GM21529 (cell line): Measurements from ENCODE around the gene SORL1.

Experiments
- ATAC-seq: cut with Tn5 transposase; IDR thresholded peaks from one replicate; pipeline ENCODE4 v1.9.1; 2021; ENCODE audit not compliant: unreplicated experiment

SORL1 gene

DNA sequence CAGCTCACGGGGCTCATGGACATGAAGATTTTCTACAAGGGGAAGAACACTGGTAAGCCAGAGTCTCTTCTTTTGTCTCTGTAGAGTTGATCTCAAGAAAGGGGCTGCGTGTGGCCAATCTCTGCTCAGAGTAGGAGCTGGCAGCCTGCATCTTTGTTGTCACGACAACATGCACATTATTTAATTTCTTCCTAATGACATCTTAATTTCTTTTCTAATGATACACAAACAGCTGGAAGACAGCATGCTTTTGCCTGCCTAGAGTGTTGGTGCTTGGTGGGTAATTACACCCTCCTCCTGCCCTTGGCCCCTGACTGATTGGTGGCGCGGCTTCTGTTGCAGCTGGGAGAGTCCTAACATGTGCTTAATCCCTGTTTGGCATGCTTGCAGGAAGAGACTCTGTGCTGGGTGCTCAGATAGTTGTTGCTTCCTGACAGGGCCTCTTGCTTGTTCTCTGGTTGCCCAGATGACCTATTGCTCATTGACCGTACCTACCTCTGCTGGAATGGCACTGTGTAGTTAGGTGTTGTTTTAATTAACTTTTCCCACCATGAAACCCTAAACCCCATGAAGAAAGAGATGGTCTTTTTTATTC is 107.6 kb downstream of the SORL1 start:
- no peak for ATAC-seq

DNA sequence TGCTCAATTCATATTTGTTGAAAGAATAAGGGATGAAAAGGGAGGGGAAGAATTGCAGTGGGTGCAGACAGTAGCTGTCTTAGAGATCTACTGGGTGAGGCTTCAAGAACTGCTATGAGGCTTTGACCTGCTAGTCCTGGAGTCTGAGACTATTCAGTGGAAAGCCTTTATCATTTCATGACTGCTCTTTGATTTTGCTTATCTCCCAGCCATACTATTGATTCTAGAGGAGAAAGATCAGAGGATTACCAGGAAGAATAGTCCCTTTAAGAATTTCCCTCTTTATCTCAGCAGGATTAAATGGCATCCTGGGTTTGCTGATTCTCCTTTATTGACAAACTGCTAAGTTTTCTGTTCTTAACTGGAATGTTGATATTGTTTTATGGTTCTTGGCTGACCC is 108.1 kb downstream of the SORL1 start:
- no peak for ATAC-seq

DNA sequence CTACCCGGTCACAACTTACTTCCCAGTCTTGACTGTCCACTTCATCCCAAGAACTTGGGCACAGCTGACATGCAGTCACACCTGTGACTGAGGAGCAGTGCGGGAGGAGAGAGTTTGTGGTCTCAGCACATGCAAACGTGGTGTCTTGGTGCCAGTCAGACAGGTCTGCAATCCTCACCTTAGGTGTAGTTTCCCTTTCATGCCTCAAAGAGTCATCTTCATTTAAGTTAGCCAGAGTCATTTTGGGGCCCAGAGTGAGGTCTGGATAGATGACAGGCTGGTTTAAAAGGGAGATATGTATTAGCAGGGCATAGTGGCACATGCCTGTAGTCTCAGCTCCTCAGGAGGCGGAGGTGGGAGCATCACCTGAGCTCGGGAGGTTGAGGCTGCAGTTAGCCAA is 109.1 kb downstream of the SORL1 start:
- ATAC-seq: no peak

DNA sequence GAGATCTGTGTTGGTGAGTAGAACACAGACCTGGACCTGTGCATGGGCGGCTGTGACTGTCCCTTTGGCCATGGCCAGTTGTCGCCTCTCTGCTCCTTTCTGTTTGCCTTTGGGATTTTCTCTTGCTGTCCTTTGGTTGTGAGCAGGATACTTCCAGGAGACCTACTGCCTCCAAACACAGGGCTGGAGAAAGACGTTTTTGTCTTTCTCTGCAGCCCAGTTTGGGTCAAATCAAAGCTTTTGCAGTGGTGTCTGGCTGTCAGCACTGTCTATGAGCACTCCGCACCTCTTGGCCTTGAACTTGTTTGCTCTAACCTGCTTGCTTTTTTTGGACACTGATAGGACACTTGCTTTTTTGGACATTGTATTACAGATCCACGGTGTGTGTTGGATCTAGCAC is 109.6 kb downstream of the SORL1 start:
- no peak for ATAC-seq

DNA sequence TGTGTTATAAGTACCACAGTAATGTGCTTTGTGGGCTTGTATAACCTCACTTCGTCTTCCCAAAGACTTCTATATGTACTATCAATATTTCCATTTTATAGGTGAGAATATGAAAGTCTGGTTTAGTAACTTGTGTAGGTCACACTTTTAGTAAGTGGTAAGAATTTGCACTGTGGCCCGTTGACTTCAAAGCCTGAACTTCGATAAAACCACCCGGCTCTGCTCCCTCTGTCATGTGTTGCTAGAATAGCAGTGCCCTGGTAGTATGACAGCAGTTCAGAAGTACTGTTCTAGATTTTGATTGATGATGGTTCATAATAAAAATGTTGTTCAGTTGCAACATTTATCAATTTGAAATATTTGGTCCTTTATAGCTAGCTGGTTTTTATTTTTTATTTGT is 110.9 kb downstream of the SORL1 start:
- no peak for ATAC-seq

DNA sequence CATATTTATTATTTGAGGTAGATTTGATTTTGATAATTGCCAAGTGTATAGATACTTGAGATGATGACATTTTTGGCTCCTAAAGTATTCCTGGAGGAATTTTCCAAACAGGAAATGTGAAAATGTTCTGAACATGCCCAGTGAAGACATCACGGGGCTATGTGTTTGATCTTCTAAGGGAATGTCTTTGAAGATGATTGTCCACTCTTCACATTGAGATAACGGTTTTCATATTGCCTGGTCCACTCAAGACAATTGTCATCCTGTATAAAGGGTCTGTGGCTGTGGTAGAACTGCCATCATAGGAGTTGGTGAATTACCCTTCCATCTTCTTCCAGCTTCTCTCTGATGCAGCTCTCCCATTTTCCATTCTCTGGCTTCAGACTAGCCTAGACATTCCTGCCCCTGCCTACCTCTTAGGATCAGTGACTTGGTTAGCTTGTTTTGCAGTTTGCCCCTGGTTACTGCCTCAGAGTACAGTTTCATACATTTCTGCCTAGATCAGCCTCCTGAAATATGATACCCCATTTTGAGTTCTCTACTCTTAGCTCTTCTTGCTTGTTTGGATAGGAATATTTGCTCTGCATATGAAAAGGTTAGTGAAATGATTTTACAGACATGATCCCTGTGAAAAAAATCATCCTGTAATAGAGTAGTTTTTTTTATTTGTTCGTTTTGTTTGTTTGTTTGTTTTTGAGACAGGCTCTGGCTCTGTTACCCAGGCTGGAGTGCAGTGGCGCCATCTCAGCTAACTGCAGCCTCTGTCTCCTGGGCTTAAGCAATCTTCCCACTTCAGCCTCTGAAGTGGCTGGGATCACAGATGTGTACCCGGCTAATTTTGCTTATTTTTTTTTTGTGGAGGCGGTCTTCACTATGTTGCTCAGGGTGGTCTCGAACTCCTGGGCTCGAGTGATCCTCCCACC is 112.0 kb downstream of the SORL1 start:
- ATAC-seq: no peak

DNA sequence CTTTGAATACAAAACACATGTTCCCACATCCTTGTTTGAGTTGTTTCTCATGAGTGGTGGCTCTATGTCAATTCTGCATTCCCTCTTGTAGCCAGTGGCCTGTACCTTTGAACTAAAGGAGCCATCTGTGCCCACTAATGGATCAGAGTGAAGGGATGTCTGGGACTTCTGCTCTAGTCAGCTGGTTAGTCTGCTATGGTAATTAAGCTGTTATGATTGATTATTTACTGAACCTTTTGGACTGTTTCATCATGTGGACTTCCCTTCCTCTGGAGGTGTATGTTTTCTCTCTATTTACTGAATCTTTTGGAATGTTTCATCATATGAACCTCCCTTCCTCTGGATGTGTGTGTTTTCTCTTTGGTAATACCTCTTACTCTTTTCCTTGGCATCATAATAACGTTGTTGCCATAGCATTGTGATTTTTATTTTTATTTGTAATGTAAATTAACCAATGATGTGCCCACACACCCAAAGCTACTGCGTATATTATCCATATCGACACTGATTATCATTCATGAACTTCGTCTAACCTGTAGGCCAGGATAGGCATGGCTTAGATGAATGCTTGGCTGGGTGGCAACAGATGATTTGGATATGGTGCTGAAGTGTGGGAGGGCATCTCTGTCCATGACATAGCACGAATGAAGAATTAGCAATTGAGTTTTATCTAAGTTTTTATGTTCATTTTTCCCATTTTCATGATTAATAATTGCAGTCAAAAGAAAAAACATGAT is 113.0 kb downstream of the SORL1 start:
- ATAC-seq: no peak

DNA sequence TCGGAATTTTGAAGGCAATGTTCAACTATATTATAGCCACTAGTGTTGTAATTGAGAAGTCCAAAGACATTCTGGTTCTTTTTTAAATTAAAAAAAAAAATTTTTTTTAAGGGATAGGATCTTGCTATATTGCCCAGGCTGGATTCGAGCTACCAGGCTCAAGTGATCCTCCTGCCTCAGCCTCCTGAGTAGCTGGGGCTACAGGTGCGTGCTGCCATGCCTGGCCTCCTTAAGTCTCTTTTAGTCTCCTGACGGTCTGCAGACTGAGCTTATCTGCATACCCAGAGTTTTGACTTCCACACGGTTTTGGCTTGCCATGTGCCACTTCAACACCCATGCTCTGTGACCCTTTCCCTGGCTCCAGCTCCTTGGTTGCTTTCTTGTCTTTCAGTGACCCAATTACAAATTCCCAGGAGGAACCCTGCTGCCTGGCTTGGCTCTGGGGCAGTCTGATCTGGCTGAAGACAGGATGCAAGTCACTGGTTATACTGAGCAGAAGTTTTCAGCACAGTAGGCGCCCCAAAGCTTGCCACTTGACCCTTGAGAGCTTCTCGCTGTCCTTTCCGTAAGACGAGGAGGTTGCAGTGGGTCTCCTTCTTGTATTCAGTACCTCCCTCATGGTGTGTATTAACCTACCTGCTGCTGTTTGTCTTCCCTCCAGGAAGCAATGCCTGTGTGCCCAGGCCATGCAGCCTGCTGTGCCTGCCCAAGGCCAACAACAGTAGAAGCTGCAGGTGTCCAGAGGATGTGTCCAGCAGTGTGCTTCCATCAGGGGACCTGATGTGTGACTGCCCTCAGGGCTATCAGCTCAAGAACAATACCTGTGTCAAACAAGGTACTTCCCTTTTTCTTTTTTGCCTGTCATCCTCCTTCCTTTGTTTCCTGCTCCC is 114.4 kb downstream of the SORL1 start:
- ATAC-seq: no peak

DNA sequence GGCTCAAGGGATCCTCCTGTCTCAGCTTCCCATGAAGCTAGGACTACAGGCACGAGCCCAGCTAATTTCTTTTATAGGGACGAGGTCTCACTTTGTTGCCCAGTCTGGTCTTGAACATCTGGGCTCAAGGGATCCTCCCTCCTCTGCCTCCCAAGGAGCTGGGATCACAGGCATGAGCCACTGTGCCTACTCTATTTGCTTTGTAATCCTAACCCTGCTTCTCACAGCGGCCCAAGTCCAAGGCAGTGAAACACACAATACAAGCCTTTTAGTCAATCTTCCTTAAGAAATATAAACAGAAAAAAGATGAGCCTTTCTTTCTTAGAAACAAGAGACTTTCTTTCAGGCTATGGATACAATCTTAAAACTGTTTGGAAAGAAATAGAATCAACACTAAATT is 115.9 kb downstream of the SORL1 start:
- ATAC-seq: no peak

DNA sequence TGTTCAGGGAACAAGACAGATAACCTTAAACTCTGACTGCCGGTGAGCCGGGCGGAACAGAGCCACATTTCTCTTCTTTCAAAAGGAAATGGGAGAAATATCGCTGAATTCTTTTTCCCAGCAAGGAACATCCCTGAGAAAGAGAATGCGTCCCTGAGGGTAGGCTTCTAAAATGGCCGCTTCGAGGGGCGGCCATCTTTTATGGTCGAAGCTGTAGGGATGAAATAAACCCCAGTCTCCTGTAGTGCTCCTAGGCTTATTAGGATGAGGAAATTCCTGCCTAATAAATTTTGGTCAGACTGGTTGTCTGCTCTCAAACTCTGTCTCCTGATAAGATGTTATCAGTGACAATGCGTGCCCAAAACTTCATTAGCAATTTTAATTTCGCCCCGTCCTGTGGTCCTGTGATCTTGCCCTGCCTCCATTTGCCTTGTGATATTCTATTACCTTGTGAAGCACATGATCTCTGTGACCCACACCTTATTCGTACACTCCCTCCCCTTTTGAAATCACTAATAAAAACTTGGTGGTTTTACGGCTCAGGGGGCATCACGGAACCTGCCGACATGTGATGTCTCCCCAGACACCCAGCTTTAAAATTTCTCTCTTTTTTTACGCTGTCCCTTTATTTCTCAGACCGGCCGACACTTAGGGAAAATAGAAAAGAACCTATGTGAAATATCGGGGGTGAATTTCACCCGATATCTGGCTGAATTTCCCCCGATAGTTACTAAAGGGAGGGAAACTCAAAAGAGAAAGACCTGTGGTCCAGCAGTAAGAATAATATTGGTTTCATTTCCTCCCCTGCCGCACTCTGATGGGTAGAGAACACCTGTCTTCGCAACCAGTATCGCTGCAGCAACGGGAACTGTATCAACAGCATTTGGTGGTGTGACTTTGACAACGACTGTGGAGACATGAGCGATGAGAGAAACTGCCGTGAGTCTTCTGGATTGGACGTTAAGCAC is 117.5 kb downstream of the SORL1 start:
- ATAC-seq: peak; percentile 99

DNA sequence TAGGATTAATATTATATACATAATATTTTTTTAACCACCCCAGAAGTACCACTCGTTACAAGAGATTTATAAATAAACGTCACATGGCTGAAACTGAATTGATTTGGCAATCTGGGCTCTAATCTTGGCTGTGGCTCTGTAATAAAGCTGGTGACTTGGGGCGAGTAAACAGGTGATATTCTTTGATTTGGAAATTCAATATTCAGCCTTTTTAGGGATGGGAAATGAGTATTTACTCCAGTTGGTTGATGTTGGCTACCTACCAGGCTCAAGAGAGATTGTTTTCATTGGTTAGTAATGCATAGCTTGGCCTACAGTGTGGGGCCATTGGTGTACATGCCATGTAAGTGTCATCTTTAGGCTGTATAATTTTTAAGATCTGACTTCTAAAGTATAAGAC is 118.3 kb downstream of the SORL1 start:
- ATAC-seq: no peak

DNA sequence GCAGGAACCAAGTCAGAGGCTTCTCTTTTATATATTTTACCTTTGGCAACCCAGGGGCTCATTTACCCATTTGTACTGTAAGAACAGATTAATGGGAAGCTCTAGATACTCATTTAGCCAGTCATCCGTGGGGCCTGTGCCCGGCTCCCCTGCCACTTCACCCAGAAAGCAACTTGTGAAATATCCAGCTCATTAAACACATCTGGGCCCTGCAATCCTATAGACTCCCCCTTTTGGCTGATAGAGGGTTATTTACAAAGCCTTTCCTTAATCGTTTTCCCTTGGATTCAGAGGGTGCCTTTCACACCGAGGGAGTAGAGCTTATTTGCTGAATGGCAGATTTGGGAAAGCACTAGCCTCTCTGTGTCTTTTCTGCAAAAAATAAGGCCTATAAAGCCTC is 119.4 kb downstream of the SORL1 start:
- no peak for ATAC-seq

DNA sequence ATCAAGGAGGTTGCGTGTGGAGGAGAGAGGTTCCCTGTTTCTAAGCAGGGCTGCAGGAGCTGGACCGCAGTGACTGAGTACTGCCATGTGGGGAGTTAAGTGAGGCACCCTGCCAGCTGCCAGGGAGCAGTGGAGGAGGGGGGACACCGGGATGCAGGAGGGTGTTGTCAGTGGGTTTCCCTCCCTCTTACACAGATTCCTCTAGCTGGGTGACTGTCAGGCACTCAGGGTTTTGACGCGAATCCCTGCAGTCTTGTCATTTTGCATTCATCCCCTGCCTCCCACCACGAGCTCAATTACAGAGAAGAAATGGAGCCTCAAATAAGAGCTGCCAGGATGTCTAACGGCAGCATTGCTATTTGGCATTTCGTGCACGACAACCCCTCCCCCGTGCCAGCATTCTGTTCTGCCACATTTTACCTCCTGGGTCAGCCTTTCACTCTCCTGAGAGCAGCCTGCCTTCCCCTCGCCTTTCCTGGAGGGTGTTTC is 120.5 kb downstream of the SORL1 start:
- no peak for ATAC-seq

DNA sequence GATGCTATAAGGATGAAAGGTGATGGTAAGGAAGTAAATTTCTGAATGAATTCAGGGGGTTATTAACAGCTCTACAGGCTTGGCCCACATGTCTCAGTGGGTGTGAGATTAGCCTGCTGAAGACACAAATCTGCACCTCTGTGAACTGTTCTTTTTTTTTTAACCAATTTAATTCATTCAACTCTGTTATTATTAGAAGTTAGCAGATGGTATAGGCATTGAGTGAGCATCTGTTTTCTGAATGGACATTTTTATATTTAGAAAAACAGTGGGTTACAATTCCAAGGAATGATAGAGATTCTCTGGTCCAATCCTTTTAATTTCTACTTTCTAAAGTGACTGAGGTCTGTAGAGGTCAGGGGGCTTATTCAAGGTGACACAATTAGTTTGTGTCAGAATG is 122.7 kb downstream of the SORL1 start:
- no peak for ATAC-seq

DNA sequence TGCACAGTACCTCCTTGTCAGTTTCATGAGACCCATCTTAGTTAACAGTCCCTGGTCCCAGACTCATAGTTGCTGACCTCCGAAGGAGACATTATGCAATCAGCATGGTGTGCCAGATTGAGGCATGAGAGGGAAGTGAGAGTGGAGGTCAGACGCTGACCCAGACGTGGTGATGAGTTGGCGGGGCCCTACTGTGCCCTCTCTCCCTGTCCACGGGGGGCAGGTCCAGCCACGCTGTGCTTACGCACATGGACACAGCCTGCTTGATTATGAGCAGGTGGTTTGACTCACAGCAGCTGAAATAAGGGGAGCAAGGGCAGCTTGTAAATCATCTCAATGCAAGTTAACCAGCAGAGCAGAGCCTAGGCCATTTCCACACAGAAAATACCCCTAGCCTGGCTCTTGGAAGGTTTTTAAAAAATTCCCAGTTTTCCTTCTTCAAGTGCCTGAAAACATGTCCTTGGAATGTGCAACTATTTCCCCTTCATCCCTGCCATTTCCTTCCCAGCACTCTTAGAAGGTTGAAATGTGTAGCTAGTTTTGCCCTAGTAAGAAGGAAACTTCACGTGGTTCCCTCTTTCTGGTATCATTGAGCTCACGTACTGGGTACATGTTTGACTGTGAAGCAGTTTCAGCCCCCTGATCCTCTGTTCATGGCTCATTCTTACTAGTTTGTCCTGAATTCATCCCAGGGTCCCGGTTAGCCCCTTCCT is 123.3 kb downstream of the SORL1 start:
- ATAC-seq: peak; percentile 67

DNA sequence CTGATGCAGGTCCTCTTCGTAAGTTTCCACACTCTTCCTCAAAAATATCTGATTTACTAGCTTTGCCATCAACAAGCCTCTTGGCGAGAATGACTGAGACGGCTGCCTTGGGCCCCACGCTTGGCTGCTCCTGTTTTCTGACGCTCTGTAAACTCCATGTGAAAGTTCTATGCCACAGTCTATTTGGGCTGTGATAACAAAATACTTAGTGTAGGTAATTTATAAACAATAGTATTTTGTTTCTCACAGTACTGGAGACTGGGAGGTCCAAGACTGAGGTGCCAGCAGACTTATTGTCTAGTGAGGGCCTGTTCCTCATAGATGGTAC is 123.8 kb downstream of the SORL1 start:
- ATAC-seq: peak; percentile 34

DNA sequence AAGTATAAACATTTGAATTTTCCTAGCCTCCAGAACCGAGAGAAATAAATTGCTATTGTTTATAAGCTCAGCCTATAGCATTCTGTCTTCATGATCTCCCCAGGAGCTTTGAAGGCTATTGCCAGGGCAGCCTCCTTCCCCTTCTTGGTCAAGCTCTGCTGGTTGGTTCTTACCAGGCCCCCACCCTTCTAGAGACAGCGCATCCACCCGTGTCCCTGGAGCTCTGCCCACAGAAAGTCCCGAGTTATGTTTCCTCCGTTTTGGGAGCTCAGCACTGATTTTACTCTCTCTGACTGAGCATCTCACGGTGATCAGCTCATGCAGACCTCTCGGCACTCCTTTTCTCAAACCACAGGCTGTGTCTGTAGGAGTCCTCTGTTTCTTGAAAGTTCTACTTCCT is 124.4 kb downstream of the SORL1 start:
- no peak for ATAC-seq

DNA sequence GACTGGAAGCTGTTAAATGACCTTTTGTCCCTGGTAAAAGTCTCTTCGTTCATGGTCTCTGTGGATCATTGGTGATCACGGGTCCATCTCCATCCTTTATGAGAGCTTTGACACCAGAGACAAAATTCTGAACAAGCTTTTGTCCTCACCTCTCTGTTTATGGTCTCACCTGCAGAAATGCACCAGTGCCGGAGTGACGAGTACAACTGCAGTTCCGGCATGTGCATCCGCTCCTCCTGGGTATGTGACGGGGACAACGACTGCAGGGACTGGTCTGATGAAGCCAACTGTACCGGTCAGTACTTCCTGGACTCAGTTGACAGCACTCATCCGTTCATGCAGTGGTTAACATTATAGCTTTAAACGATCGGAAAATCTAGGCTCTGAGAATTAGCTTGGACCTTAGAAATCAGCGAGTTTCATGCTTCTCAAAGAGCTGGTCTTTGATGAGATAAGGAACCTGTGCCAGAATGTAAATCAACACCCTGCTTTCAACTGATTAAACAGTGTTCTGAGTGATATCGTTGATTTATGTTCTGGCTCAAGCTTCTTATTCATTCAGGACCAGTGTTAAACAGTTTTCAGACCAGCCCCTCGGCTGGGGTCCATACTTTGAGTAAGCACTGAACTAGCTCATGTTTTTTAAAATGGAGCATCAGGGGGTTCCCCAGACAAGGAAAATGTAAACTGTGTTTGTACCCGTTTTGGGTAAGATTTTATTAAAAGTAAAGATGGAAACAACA is 125.2 kb downstream of the SORL1 start:
- no peak for ATAC-seq
